ENCODE results near the gene DPPA5. TPM values are rescaled to one million over a fixed set of nuclear protein-coding genes. Genes with fewer than 3 reads are reported as not detected.
A peak's percentile ranks its signal among the peaks of the same experiment; 100 is the strongest.
"Not testable (repeated sequence)": the region's sequence is repeated elsewhere in the genome, so short reads cannot be mapped to it uniquely, and the experiment has no call there.

DPPA5 gene
- polyA plus RNA-seq, 2 donors = not detected

DNA sequence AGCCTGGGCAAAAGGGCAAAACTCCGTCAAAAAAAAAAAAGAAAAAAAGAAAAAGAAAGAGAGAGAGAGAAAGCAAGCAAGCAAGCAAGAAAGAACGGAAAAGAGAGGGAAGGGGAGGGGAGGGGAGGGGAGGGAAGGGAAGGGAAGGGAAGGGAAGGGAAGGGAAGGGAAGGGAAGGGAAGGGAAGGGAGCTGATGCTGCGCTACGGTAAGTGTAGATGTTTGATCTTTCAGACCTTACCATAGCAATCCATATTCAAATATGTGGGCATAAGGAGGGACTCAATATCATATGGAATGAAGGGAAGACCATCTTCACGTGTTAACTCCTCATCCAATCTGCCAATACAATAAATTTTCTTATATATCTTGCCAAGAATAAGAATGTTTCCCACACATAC is 11.9 kb downstream of the DPPA5 start:
- Histone ChIP-seq H3K4me1 (ENCODE audit: control insufficient read depth in 2 of 2, insufficient read depth in 2 of 2, low read length in 1 of 2) (no peaks in the 10 kb centered on the region), H3K4me3 (ENCODE audit: low read depth in 1 of 2, low read length in 2 of 2) (no peak overlapping the region), H3K27ac (ENCODE audit: low read depth in 2 of 2, low read length in 1 of 2) (no peak overlapping the region), H3K36me3 (ENCODE audit: control insufficient read depth in 2 of 2, insufficient read depth in 2 of 2, low read length in 1 of 2) (no peaks in the 10 kb centered on the region), H3K27me3 (ENCODE audit: control insufficient read depth in 1 of 2, insufficient read depth in 2 of 2, low read length in 2 of 2) (no peaks in the 10 kb centered on the region), H3K9me3 (ENCODE audit: control insufficient read depth in 2 of 2, insufficient read depth in 1 of 2, low read depth in 1 of 2, low read length in 1 of 2) (no peaks in the 10 kb centered on the region)
- WGBS, 2 donors = 79 to 80% methylated on average over 4 to 5 of the region's 5 CpGs

DNA sequence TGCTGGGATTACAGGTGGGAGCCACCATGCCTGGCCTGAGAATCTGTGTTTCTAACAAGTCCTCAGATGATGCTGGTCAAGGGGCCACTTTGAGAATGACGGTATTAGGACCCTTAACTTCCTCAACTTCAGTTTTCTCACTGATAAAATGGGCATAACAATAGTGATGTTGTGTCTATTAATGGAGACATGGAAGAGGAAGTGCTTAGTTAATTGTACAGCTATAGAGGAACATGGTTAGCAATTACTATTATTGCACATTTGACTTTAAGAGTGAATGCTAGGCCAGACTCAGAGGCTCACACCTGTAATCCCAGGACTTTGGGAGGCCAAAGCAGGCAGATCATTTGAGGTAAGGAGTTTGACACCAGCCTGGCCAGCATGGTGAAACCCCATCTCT is 12.7 kb downstream of the DPPA5 start:
- H3K4me1 ChIP-seq (ENCODE audit: control insufficient read depth in 2 of 2, insufficient read depth in 2 of 2, low read length in 1 of 2) = no peaks in the 10 kb centered on the region
- no peaks in the 10 kb centered on the region for H3K9me3 ChIP-seq (ENCODE audit: control insufficient read depth in 2 of 2, insufficient read depth in 1 of 2, low read depth in 1 of 2, low read length in 1 of 2)
- 68 to 81% methylated on average over 1 of the region's 1 CpG for WGBS, 2 donors

DNA sequence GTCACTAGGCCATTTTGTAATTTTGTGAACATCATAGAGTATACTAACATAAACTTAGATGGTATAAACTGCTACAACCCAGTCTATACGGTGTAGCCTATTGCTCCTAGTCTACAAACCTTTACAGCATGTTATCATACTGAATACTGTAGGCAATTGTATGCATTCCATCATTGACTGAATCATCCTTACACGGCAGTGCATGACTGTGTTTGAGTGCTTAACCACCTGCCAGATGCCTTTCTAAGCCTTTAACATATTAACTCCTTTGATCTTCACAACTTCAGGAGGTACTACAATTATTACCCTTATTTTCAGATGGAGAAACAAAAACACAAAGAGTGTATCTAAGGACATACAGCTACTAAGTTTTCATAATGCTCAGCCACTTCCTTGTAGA is 14.0 kb downstream of the DPPA5 start:
- Histone ChIP-seq H3K4me1 (ENCODE audit: control insufficient read depth in 2 of 2, insufficient read depth in 2 of 2, low read length in 1 of 2) (no peaks in the 10 kb centered on the region), H3K27ac (ENCODE audit: low read depth in 2 of 2, low read length in 1 of 2) (no peak overlapping the region), H3K9me3 (ENCODE audit: control insufficient read depth in 2 of 2, insufficient read depth in 1 of 2, low read depth in 1 of 2, low read length in 1 of 2) (no peaks in the 10 kb centered on the region), H3K36me3 (ENCODE audit: control insufficient read depth in 2 of 2, insufficient read depth in 2 of 2, low read length in 1 of 2) (no peaks in the 10 kb centered on the region), H3K4me3 (ENCODE audit: low read depth in 1 of 2, low read length in 2 of 2) (no peak overlapping the region), H3K27me3 (ENCODE audit: control insufficient read depth in 1 of 2, insufficient read depth in 2 of 2, low read length in 2 of 2) (no peaks in the 10 kb centered on the region)
- 47 to 53% methylated on average over 2 of the region's 2 CpGs for WGBS, 2 donors

More for the DNA sequence above, 12.7 kb downstream of the DPPA5 start:
- no peaks in the 10 kb centered on the region for H3K27me3 ChIP-seq (ENCODE audit: control insufficient read depth in 1 of 2, insufficient read depth in 2 of 2, low read length in 2 of 2)
- H3K27ac ChIP-seq (ENCODE audit: low read depth in 2 of 2, low read length in 1 of 2) = no peak overlapping the region
- H3K4me3 ChIP-seq (ENCODE audit: low read depth in 1 of 2, low read length in 2 of 2) = no peak overlapping the region
- H3K36me3 ChIP-seq (ENCODE audit: control insufficient read depth in 2 of 2, insufficient read depth in 2 of 2, low read length in 1 of 2) = no peaks in the 10 kb centered on the region

DNA sequence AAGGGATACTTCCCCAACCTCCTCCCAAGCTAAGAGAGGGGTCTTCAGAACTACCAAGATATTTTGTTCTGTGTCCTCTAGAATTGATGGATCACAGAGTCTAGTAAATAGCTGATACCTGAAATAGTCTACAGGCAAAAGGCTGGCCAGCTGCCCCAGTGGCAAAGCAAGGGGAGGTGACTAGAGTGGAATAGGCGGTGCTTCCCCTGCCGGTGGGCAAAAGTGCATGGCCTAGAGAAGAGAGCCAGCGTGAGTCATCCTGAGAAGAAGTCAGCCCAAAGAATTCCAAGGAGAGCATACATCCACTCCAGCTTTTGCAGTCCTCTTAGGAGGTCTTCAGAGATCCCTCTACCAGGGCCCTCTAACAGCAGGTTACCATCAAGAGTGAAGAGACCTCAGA is 14.7 kb downstream of the DPPA5 start:
- 71 to 73% methylated on average over 3 of the region's 3 CpGs for whole genome bisulfite sequencing, 2 donors
- no peaks in the 10 kb centered on the region for H3K4me1 ChIP-seq (ENCODE audit: control insufficient read depth in 2 of 2, insufficient read depth in 2 of 2, low read length in 1 of 2)

DNA sequence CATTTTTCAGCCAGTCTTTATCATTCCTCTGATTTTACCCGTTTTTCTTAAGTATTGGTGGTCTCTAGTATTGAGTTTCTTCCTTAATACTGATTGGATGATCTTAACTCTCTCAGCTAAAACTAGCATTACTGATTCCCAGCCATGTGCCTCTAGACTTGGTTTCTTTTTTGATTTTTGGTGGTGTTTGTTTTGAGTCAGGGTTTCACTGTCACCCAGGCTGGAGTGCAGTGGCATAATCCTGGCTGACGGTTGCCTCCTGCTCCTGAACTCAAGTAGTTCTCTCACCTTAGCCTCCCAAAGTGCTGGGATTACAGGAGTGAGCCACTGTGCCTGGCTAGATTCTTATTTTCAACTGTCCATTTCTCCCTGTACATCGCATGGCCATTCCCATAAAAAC is 24.9 kb downstream of the DPPA5 start:
- no peaks in the 10 kb centered on the region for H3K27me3 ChIP-seq (ENCODE audit: control insufficient read depth in 1 of 2, insufficient read depth in 2 of 2, low read length in 2 of 2)
- H3K4me3 ChIP-seq (ENCODE audit: low read depth in 1 of 2, low read length in 2 of 2) = no peak overlapping the region
- 71% methylated on average over 3 of the region's 3 CpGs for WGBS, 2 donors
- no peaks in the 10 kb centered on the region for H3K9me3 ChIP-seq (ENCODE audit: control insufficient read depth in 2 of 2, insufficient read depth in 1 of 2, low read depth in 1 of 2, low read length in 1 of 2)
- no peaks in the 10 kb centered on the region for H3K4me1 ChIP-seq (ENCODE audit: control insufficient read depth in 2 of 2, insufficient read depth in 2 of 2, low read length in 1 of 2)
- H3K36me3 ChIP-seq (ENCODE audit: control insufficient read depth in 2 of 2, insufficient read depth in 2 of 2, low read length in 1 of 2) = no peaks in the 10 kb centered on the region
- H3K27ac ChIP-seq (ENCODE audit: low read depth in 2 of 2, low read length in 1 of 2) = no peak overlapping the region

More for the DNA sequence above, 14.7 kb downstream of the DPPA5 start:
- Histone ChIP-seq H3K9me3 (ENCODE audit: control insufficient read depth in 2 of 2, insufficient read depth in 1 of 2, low read depth in 1 of 2, low read length in 1 of 2) (no peaks in the 10 kb centered on the region), H3K36me3 (ENCODE audit: control insufficient read depth in 2 of 2, insufficient read depth in 2 of 2, low read length in 1 of 2) (no peaks in the 10 kb centered on the region), H3K27ac (ENCODE audit: low read depth in 2 of 2, low read length in 1 of 2) (no peak overlapping the region), H3K4me3 (ENCODE audit: low read depth in 1 of 2, low read length in 2 of 2) (no peak overlapping the region), H3K27me3 (ENCODE audit: control insufficient read depth in 1 of 2, insufficient read depth in 2 of 2, low read length in 2 of 2) (no peaks in the 10 kb centered on the region)

DNA sequence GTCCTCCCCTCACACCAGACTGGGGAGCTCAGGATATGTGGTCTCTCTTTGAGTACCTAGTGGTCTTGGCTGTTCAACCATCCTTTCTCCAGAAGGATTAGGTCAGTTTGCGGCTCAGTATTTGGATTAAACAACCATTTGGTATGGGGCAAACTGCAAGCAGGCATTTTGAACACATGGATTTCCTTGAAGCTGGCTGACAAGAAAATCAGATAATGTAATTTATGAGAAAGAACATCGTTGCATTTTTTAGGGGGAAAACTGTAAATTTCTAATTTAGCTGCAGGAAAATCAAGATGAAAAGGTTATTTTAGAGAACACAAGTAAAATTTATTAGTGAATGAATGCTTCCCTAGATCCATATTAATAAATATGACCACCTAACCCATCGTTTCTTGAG is 25.3 kb downstream of the DPPA5 start:
- Histone ChIP-seq H3K4me3 (ENCODE audit: low read depth in 1 of 2, low read length in 2 of 2) (no peak overlapping the region), H3K27me3 (ENCODE audit: control insufficient read depth in 1 of 2, insufficient read depth in 2 of 2, low read length in 2 of 2) (no peaks in the 10 kb centered on the region), H3K27ac (ENCODE audit: low read depth in 2 of 2, low read length in 1 of 2) (no peak overlapping the region), H3K4me1 (ENCODE audit: control insufficient read depth in 2 of 2, insufficient read depth in 2 of 2, low read length in 1 of 2) (no peaks in the 10 kb centered on the region), H3K36me3 (ENCODE audit: control insufficient read depth in 2 of 2, insufficient read depth in 2 of 2, low read length in 1 of 2) (no peaks in the 10 kb centered on the region), H3K9me3 (ENCODE audit: control insufficient read depth in 2 of 2, insufficient read depth in 1 of 2, low read depth in 1 of 2, low read length in 1 of 2) (no peaks in the 10 kb centered on the region)
- 67 to 74% methylated on average over 3 of the region's 3 CpGs for WGBS, 2 donors

DNA sequence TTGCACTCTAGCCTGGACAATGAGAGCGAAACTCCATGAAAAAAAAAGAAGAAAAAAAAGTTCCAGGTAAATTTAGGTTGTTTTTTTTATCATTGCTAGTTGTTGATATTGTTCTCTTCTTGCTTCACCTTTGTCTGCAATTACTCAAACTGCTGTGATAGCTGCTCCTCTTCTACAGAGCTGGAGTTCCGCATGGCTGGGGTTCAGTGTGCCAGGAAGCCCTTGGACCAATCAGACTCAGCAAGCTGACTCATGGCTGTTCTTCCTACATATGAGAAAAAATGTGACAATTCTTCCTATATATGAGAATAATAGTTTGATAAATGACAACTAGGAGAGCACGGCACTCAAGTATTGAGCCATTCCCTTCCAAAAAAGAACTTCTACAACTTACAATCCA is 28.4 kb downstream of the DPPA5 start:
- no peaks in the 10 kb centered on the region for H3K36me3 ChIP-seq (ENCODE audit: control insufficient read depth in 2 of 2, insufficient read depth in 2 of 2, low read length in 1 of 2)
- no peaks in the 10 kb centered on the region for H3K9me3 ChIP-seq (ENCODE audit: control insufficient read depth in 2 of 2, insufficient read depth in 1 of 2, low read depth in 1 of 2, low read length in 1 of 2)
- no peaks in the 10 kb centered on the region for H3K27me3 ChIP-seq (ENCODE audit: control insufficient read depth in 1 of 2, insufficient read depth in 2 of 2, low read length in 2 of 2)
- H3K4me3 ChIP-seq (ENCODE audit: low read depth in 1 of 2, low read length in 2 of 2) = no peak overlapping the region
- H3K4me1 ChIP-seq (ENCODE audit: control insufficient read depth in 2 of 2, insufficient read depth in 2 of 2, low read length in 1 of 2) = no peaks in the 10 kb centered on the region
- 85 to 91% methylated on average over 3 of the region's 3 CpGs for WGBS, 2 donors
- no peak overlapping the region for H3K27ac ChIP-seq (ENCODE audit: low read depth in 2 of 2, low read length in 1 of 2)

DNA sequence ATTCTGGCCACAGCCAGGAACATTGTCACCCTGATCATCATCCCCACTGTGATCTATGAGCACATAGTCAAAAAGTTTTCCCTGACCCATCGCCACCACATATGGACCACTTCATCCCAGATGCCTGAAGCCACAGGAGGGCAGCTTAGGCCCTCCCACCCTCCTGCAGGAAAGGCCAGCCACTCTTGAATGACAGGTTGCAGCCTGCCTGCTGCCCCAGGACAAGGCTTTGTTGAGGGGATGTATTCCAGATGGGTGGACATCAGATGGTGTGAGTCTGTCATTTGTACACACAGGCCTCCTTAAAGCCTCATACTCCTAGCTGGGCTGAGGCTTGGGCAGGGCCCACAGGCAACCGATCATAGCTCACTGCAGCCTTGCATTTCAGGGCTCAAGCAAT is 30.8 kb downstream of the DPPA5 start:
- H3K4me3 ChIP-seq (ENCODE audit: low read depth in 1 of 2, low read length in 2 of 2) = no peak overlapping the region
- H3K9me3 ChIP-seq (ENCODE audit: control insufficient read depth in 2 of 2, insufficient read depth in 1 of 2, low read depth in 1 of 2, low read length in 1 of 2) = peaks cover 0 to 2% of the 10 kb centered on the region in 2 donors
- H3K27ac ChIP-seq (ENCODE audit: low read depth in 2 of 2, low read length in 1 of 2) = no peak overlapping the region
- no peaks in the 10 kb centered on the region for H3K4me1 ChIP-seq (ENCODE audit: control insufficient read depth in 2 of 2, insufficient read depth in 2 of 2, low read length in 1 of 2)
- H3K36me3 ChIP-seq (ENCODE audit: control insufficient read depth in 2 of 2, insufficient read depth in 2 of 2, low read length in 1 of 2) = no peaks in the 10 kb centered on the region
- no peaks in the 10 kb centered on the region for H3K27me3 ChIP-seq (ENCODE audit: control insufficient read depth in 1 of 2, insufficient read depth in 2 of 2, low read length in 2 of 2)
- 87 to 89% methylated on average over 2 of the region's 2 CpGs for WGBS, 2 donors

DNA sequence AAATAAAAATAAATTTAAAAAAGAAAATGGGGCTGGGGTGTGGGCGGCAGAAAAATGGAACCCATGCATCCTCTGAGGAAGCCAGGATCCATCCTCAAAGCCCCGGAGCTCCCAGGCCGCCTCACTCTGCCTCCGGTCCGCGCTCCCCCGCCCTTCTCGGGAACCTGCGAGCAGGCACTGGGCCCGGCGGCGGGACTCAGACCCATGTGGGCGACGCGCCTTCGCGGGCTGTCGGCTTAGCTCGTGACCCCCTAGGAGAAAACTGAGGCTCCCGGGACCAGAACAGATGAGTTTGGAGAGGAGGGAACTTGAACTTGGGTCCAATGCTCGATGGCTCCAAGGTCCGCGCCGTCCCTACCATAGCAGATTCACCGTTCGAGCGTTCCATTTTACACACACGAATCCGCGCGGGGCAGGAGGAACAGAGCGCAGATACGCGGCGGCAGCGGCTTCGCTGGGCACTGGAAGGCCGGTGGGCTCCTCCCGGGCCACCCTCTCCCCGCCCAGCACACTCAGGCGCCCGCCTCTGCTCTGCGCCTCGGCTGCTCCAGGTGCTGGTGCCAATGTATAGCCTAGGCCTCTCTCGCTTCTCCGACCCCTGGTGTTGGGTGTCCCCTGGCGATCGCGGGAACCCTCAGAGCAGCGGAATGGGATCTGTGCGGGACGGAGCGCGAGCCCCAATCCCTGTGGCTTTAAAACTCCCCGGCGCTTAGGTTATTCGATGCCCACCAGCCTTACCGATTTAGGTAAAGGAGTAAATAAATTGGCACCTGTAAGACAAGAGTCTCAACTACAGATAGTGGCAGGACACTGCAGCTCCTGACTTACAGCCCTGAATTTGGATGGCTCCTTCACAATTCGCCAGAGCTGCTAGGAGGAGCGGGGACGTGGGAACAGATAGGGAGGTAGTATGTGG is 39.2 kb downstream of the DPPA5 start:
- peaks cover 0 to 6% of the 10 kb centered on the region in 2 donors for H3K4me1 ChIP-seq (ENCODE audit: control insufficient read depth in 2 of 2, insufficient read depth in 2 of 2, low read length in 1 of 2)
- peaks cover 0 to 5% of the 10 kb centered on the region in 2 donors for H3K27me3 ChIP-seq (ENCODE audit: control insufficient read depth in 1 of 2, insufficient read depth in 2 of 2, low read length in 2 of 2)
- no peaks in the 10 kb centered on the region for H3K36me3 ChIP-seq (ENCODE audit: control insufficient read depth in 2 of 2, insufficient read depth in 2 of 2, low read length in 1 of 2)
- no peak overlapping the region for H3K27ac ChIP-seq (ENCODE audit: low read depth in 2 of 2, low read length in 1 of 2)
- H3K4me3 ChIP-seq (ENCODE audit: low read depth in 1 of 2, low read length in 2 of 2) = peak overlapping the region in 1 of 2 donors; percentile 12
- H3K9me3 ChIP-seq (ENCODE audit: control insufficient read depth in 2 of 2, insufficient read depth in 1 of 2, low read depth in 1 of 2, low read length in 1 of 2) = peaks cover 0 to 5% of the 10 kb centered on the region in 2 donors
- WGBS, 2 donors = 26 to 27% methylated on average over 59 to 61 of the region's 61 CpGs

DNA sequence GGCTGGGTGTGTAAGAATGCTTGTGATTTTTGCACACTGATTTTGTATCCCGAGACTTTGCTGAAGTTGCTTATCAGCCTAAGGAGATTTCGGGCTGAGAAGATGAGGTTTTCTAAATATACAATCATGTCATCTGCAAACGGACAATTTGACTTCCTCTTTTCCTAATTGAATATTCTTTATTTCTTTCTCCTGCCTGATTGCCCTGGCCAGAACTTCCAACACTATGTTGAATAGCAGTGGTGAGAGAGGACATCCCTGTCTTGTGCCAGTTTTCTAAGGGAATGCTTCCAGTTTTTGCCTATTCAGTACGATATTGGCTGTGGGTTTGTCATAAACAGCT is 43.6 kb downstream of the DPPA5 start:
- 9 to 15% methylated on average over 4 of the region's 4 CpGs for WGBS, 2 donors
- H3K4me1 ChIP-seq (ENCODE audit: control insufficient read depth in 2 of 2, insufficient read depth in 2 of 2, low read length in 1 of 2); H3K27ac ChIP-seq (ENCODE audit: low read depth in 2 of 2, low read length in 1 of 2); H3K27me3 ChIP-seq (ENCODE audit: control insufficient read depth in 1 of 2, insufficient read depth in 2 of 2, low read length in 2 of 2); H3K36me3 ChIP-seq (ENCODE audit: control insufficient read depth in 2 of 2, insufficient read depth in 2 of 2, low read length in 1 of 2); H3K9me3 ChIP-seq (ENCODE audit: control insufficient read depth in 2 of 2, insufficient read depth in 1 of 2, low read depth in 1 of 2, low read length in 1 of 2): not testable (repeated sequence)
- H3K4me3 ChIP-seq (ENCODE audit: low read depth in 1 of 2, low read length in 2 of 2) = peak overlapping the region; percentile 55 to 64
